ENCODE data around the gene SAMD4B. TPM values are rescaled to one million over a fixed set of nuclear protein-coding genes. Genes with fewer than 3 reads are reported as not detected.

The SAMD4B gene
- total RNA-seq, 1 donor from 2014 or later: 19.2 TPM

- Histone ChIP-seq H3K36me3 (ENCODE audit: control insufficient read depth, insufficient read depth, low read length) (peaks cover 3% of the 10 kb centered on the region), H3K4me3 (ENCODE audit: low read depth, low read length) (peak overlapping the region; percentile 91), H3K27me3 (ENCODE audit: control insufficient read depth, insufficient read depth, low read length) (no peaks in the 10 kb centered on the region)
- no peak for DNase-seq (ENCODE audit: low read depth)
- TF ChIP-seq CTCF (IDR thresholded peaks at IDR 0.05; ENCODE audit: insufficient read depth, low read length, severe bottlenecking): peak; percentile 17
- no peak for FAIRE-seq
Observed at GRCh38 chr19:39413911-39414608, 71.8 kb downstream of the SAMD4B start.

GRCh38 chr19:39415111-39416046, 73.2 kb downstream of the SAMD4B start:
- DNase-seq (ENCODE audit: low read depth) (no peak), FAIRE-seq (no peak)
- H3K4me3 ChIP-seq (ENCODE audit: low read depth, low read length): no peak overlapping the region
- H3K27me3 ChIP-seq (ENCODE audit: control insufficient read depth, insufficient read depth, low read length): no peaks in the 10 kb centered on the region
- peaks cover 5% of the 10 kb centered on the region for H3K36me3 ChIP-seq (ENCODE audit: control insufficient read depth, insufficient read depth, low read length)
- no peak for TF ChIP-seq CTCF (IDR thresholded peaks at IDR 0.05; ENCODE audit: insufficient read depth, low read length, severe bottlenecking)

GRCh38 chr19:39416152-39417120, 74.2 kb downstream of the SAMD4B start:
- Histone ChIP-seq H3K36me3 (ENCODE audit: control insufficient read depth, insufficient read depth, low read length) (peaks cover 5% of the 10 kb centered on the region), H3K27me3 (ENCODE audit: control insufficient read depth, insufficient read depth, low read length) (no peaks in the 10 kb centered on the region), H3K4me3 (ENCODE audit: low read depth, low read length) (no peak overlapping the region)
- TF ChIP-seq CTCF (IDR thresholded peaks at IDR 0.05; ENCODE audit: insufficient read depth, low read length, severe bottlenecking): no peak
- DNase-seq (ENCODE audit: low read depth) (no peak), FAIRE-seq (no peak)

DNA sequence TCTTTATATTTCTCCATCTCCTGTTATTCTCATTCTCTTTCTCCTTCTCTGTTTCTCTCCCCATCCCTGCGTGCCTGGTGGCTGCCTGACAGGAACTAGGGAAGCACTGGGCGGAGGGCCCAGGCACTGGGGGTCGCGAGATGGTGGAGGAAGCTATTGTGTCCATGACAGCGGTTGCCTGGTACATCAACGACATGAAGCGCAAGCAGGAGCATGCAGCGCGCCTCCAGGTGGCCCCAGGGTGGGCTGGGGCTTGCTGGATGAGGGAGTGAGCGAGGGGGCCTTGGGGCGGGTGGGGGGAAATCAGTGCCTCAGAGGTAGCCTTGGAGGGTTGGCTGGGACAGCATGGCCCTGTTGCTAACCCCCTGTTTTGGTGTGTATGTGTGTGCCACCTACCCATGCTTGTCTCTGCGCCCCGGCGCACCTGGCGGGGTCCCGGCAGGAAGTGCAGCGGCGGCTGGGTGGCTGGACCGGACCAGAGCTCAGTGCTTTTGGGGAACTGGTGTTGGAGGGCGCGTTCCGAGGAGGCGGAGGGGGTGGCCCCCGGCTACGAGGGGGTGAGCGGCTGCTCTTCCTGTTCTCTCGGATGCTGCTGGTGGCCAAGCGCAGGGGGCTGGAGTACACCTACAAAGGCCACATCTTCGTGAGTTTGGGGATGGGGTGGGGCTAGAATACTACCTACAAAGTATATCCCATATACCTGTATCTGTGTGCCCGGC, 75.4 kb downstream of the SAMD4B start:
- FAIRE-seq (no peak), DNase-seq (ENCODE audit: low read depth) (no peak)
- no peak for TF ChIP-seq CTCF (IDR thresholded peaks at IDR 0.05; ENCODE audit: insufficient read depth, low read length, severe bottlenecking)
- H3K4me3 ChIP-seq (ENCODE audit: low read depth, low read length): no peak overlapping the region
- H3K36me3 ChIP-seq (ENCODE audit: control insufficient read depth, insufficient read depth, low read length): peaks cover 5% of the 10 kb centered on the region
- H3K27me3 ChIP-seq (ENCODE audit: control insufficient read depth, insufficient read depth, low read length): no peaks in the 10 kb centered on the region

GRCh38 chr19:39419003-39419402, 76.8 kb downstream of the SAMD4B start:
- DNase-seq (ENCODE audit: low read depth) (no peak), FAIRE-seq (no peak)
- no peak for TF ChIP-seq CTCF (IDR thresholded peaks at IDR 0.05; ENCODE audit: insufficient read depth, low read length, severe bottlenecking)
- Histone ChIP-seq H3K4me3 (ENCODE audit: low read depth, low read length) (no peak overlapping the region), H3K27me3 (ENCODE audit: control insufficient read depth, insufficient read depth, low read length) (no peaks in the 10 kb centered on the region), H3K36me3 (ENCODE audit: control insufficient read depth, insufficient read depth, low read length) (peaks cover 7% of the 10 kb centered on the region)

Data from bronchial epithelial cell (primary cell).